ENCODE results near the gene CR1.

CR1 gene

DNA sequence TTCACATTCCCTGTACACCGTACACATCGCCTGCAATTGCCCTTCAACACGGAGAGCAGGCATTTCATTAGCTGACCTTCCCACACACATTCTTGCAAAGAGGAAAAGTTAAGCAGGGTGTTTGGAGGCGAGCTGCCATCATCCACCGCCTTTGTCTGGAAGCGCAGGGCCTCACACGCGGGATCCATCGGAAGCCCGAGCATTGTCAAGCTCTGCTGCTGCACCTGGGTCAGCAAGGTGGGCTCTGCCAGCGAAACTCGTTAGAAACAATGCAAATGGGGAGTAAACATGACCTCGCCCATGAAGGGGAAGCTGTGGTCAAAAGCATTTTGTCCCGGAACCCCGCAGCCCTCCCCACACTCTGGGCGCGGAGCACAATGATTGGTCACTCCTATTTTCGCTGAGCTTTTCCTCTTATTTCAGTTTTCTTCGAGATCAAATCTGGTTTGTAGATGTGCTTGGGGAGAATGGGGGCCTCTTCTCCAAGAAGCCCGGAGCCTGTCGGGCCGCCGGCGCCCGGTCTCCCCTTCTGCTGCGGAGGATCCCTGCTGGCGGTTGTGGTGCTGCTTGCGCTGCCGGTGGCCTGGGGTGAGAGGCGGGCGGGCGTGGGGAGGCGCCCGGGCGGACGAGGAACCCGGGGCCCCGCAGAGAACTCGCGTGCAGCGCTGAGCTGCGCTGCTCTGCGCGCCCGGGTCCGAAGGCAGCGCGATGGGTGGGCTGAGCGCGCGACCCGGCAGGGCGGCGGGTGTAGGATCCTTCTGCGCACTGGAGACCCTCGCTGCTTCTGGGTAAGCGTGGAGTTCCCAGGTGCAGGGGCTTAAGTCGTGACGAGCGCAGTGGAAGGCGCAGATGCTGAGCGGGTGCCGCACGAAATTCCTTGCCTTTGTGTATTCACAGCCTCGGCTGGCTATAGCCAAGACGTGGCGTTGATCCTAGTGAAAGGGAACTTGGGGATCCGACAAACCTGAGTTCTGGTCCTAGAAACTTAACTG is at the start of gene CR1:
TSS of gene CR1 (plus strand) at position 357 of the 992 bp plus-strand sequence. CDS start at position 468, 111 bp downstream.
- DNase-seq (ENCODE audit: low read depth) = peak; percentile 33
- TF ChIP-seq, protein P1, sequence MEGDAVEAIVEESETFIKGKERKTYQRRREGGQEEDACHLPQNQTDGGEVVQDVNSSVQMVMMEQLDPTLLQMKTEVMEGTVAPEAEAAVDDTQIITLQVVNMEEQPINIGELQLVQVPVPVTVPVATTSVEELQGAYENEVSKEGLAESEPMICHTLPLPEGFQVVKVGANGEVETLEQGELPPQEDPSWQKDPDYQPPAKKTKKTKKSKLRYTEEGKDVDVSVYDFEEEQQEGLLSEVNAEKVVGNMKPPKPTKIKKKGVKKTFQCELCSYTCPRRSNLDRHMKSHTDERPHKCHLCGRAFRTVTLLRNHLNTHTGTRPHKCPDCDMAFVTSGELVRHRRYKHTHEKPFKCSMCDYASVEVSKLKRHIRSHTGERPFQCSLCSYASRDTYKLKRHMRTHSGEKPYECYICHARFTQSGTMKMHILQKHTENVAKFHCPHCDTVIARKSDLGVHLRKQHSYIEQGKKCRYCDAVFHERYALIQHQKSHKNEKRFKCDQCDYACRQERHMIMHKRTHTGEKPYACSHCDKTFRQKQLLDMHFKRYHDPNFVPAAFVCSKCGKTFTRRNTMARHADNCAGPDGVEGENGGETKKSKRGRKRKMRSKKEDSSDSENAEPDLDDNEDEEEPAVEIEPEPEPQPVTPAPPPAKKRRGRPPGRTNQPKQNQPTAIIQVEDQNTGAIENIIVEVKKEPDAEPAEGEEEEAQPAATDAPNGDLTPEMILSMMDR (IDR thresholded peaks at IDR 0.05; ENCODE audit: low read depth, low read length, missing control alignments) = no peak
- peak within 1 kb of the TSS; percentile 74 for H3K4me3 ChIP-seq (ENCODE audit: low read depth, low read length)

DNA sequence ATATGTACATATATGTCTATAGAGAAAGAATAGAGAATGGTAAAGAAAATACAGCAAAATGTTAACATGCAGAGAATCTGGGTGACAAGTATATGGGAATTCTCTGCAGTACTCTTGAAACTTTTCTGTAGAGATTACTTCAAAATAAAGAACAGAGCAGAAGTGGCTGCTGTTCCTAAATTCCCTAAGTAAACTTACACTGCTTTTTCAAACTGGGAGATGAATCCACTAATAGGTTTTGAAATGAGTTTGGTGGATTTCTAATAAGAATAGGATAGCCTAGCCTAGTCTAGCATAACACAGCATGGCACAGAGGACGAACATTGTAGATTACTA is 42.3 kb upstream of the CR1 start:
- TF ChIP-seq, protein P1 (IDR thresholded peaks at IDR 0.05; ENCODE audit: low read depth, low read length, missing control alignments) = no peak
- no peak for DNase-seq (ENCODE audit: low read depth)
- peak overlapping the region; percentile 77 for H3K4me3 ChIP-seq (ENCODE audit: low read depth, low read length)

DNA sequence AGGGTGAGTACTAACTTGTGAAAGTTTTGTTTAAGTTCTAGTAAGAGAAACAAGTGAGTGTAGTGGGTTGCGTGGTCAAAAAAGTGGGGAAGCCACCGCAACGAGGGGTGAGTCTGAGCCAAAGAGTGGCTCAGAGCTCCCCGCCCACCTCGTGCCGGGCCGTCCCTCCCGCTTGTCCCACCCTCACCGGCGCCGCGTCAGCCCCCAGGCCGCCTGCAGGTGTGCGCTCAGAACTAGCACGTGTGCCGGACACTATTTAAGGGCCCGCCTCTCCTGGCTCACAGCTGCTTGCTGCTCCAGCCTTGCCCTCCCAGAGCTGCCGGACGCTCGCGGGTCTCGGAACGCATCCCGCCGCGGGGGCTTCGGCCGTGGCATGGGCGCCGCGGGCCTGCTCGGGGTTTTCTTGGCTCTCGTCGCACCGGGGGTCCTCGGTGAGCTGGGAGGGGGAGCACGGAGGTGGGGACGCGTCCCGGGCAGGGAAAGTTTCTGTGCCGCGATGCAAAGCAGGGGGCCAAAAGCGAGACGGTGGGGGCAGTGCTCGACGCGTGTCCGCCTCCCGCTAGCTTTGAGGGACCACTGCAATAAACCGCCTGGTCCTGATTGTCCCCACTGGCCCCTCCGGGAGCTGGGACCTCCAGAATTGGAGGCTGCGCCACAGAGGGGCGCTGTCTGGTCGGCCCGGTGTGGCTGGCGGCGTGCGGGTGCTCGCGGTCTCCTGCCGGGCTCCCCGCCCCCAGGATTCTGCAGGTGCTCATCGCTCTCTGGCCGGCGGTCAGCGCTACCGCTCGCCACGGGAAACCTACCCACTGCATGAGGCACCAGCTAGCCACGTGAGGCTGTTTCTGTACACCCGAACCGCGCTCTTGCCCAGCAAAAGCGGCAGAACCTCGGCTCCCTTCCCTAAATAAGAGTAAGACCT is 41.7 kb upstream of the CR1 start, which contains the start of gene CR2:
TSS of gene CR2 (plus strand) at position 283 of the 919 bp plus-strand sequence. CDS start at position 374, 91 bp downstream.
- TF ChIP-seq, protein P1 (IDR thresholded peaks at IDR 0.05; ENCODE audit: low read depth, low read length, missing control alignments) = peak; percentile 65
- peak; percentile 50 for DNase-seq (ENCODE audit: low read depth)
- peak within 1 kb of the TSS; percentile 77 for H3K4me3 ChIP-seq (ENCODE audit: low read depth, low read length)

DNA sequence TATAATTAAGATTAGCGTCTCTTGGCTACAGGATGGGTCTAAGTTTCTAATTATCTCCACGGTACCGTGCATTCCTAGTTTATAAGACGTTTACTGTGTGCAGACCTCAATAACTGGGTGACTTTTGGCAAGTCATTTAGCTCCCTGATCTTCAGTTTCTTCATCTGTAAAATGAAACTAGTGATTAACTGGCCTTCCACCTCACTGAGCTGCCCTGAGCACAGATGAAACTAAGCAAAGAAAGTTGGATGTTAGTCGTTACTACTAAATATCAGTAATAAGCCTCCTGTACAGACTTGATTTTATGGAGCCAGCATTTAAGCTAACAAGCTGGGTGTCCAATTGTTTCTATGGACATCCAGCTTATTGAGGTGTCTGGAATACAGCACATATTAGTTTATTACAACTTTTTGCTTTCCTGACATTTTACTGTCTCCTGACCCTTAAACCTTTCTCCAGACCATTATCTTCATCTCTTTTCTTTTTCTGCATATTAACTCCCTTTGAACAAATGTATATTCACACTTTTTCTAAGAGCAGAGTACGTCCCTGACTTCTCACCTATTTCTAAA is 40.7 kb upstream of the CR1 start:
- H3K4me3 ChIP-seq (ENCODE audit: low read depth, low read length) = peak overlapping the region; percentile 77
- no peak for DNase-seq (ENCODE audit: low read depth)
- TF ChIP-seq, protein P1 (IDR thresholded peaks at IDR 0.05; ENCODE audit: low read depth, low read length, missing control alignments) = no peak

DNA sequence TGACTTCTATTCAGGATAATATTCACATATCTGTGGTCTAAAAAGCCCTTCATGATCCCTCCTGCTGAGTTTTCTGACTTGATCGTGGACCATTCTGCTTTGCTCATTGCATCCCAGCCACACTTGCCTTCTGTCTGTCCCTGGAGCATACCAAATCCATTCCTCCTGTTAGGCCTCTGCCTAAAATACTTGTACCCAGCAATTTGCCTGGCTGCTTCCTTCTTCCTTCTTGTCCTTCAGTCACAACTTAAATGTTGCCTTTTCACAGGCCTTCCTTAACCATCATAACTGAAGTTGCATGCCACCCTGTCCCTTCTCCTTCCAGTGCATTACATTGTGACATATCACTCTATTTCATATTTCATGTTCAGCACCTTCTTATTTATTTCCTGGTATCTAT is 37.5 kb upstream of the CR1 start:
- H3K4me3 ChIP-seq (ENCODE audit: low read depth, low read length) = no peak overlapping the region
- TF ChIP-seq, protein P1 (IDR thresholded peaks at IDR 0.05; ENCODE audit: low read depth, low read length, missing control alignments) = no peak
- DNase-seq (ENCODE audit: low read depth) = no peak

DNA sequence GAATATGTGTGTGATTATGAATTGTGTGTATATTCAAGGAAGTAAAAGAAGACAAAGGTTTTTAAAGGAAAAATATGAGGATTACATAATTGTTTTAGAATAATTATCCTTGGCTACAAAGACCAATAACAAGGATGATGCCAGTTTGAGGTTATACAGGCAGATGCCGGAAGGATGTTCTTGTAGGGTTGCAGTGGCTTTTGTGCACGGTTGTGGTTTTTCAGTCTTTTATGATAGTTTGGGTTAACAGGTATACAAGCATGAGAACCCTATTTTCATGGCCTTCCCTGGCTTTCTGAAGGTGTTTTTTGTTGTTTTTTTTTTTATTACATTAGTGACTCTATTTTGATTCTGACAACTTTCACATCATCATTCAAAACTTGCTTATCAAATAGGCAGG is 36.9 kb upstream of the CR1 start:
- TF ChIP-seq, protein P1 (IDR thresholded peaks at IDR 0.05; ENCODE audit: low read depth, low read length, missing control alignments) = no peak
- H3K4me3 ChIP-seq (ENCODE audit: low read depth, low read length) = no peak overlapping the region
- DNase-seq (ENCODE audit: low read depth) = no peak
